DOHH2 (cell line): ENCODE data around the gene EXOC3.

Source experiments
- H3F3A ChIP-seq: fragments of 200-600 bp; sonication (generic), shearing (Covaris generic); 2 replicates; pipeline ENCODE4 v1.6.0; 2016; ENCODE audit warnings: antibody characterized with exemption, mild to moderate bottlenecking; ENCODE audit not compliant: control insufficient read depth, insufficient read depth
- H3K27ac ChIP-seq: fragments of 200-600 bp; sonication (generic); 2 replicates; pipeline ENCODE4 v1.5.1; 2014; ENCODE audit warnings: low read depth, mild to moderate bottlenecking, low read length, moderate library complexity
- H3K27me3 ChIP-seq: fragments of 200-600 bp; sonication (generic); 2 replicates; pipeline ENCODE4 v1.6.1; 2014; ENCODE audit warnings: mild to moderate bottlenecking, low read length, mixed read lengths; ENCODE audit not compliant: control insufficient read depth
- H3K36me3 ChIP-seq: fragments of 200-600 bp; sonication (generic); 2 replicates; pipeline ENCODE4 v1.6.1; 2014; ENCODE audit warnings: mild to moderate bottlenecking, low read length, moderate library complexity, mixed read lengths; ENCODE audit not compliant: control insufficient read depth
- H3K4me1 ChIP-seq: fragments of 200-600 bp; sonication (generic); 2 replicates; pipeline ENCODE4 v1.6.1; 2014; ENCODE audit warnings: mild to moderate bottlenecking, low read length, mixed read lengths; ENCODE audit not compliant: control insufficient read depth
- H3K4me2 ChIP-seq: fragments of 200-600 bp; sonication (generic); 2 replicates; pipeline ENCODE4 v1.6.0; 2014; ENCODE audit warnings: mild to moderate bottlenecking, low read length, moderate library complexity
- H3K4me3 ChIP-seq: fragments of 200-600 bp; sonication (generic); 2 replicates; pipeline ENCODE4 v1.5.1; 2014; ENCODE audit warnings: mild to moderate bottlenecking, low read length, mixed read lengths
- H3K79me2 ChIP-seq: fragments of 200-600 bp; sonication (generic); 2 replicates; pipeline ENCODE4 v1.6.1; 2014; ENCODE audit warnings: mild to moderate bottlenecking, low read length, mixed read lengths; ENCODE audit not compliant: control insufficient read depth
- H3K9me2 ChIP-seq: fragments of 200-600 bp; sonication (generic); replicated peaks from 2 replicates; pipeline ENCODE4 v1.6.1; 2014; ENCODE audit warnings: mild to moderate bottlenecking, low read length, mixed read lengths; ENCODE audit not compliant: control insufficient read depth
- H3K9me3 ChIP-seq: fragments of 200-600 bp; sonication (generic); 2 replicates; pipeline ENCODE4 v1.6.1; 2014; ENCODE audit warnings: antibody characterized with exemption, low read length, mixed read lengths; ENCODE audit not compliant: control insufficient read depth, insufficient read depth
- H4K20me1 ChIP-seq: fragments of 200-600 bp; sonication (generic); 2 replicates; pipeline ENCODE4 v1.6.0; 2014; ENCODE audit warnings: low read depth, mild to moderate bottlenecking, antibody characterized with exemption, low read length, moderate library complexity; ENCODE audit not compliant: control insufficient read depth, insufficient read depth
- CTCF ChIP-seq: fragments of 200-600 bp; sonication (generic); IDR thresholded peaks from one replicate; pipeline ENCODE4 v1.5.1; 2014; ENCODE audit warnings: antibody characterized with exemption, mild to moderate bottlenecking, low read depth, low read length; ENCODE audit not compliant: poor library complexity, severe bottlenecking
- EZH2phosphoT487 ChIP-seq: fragments of 200-600 bp; sonication (generic); IDR thresholded peaks from 2 replicates; pipeline ENCODE4 v1.6.1; 2017; ENCODE audit warnings: borderline replicate concordance, mild to moderate bottlenecking, antibody characterized with exemption, low read length, moderate library complexity, mixed read lengths

EXOC3 gene

GRCh38 chr5:423626-424261, 19.2 kb upstream of the EXOC3 start:
- H3K4me2 ChIP-seq = peak overlapping the region; percentile 68

GRCh38 chr5:424301-425110, 18.5 kb upstream of the EXOC3 start:
- Histone ChIP-seq H3K79me2 (no peaks in the 10 kb centered on the region), H3K9me2 (no peaks in the 10 kb centered on the region), H3K4me2 (peak overlapping the region; percentile 68), H4K20me1 (no peaks in the 10 kb centered on the region), H3K27ac (peak overlapping the region; percentile 84), H3K9me3 (no peaks in the 10 kb centered on the region), H3K27me3 (no peaks in the 10 kb centered on the region), H3K4me1 (peaks cover 43% of the 10 kb centered on the region), H3F3A (no peaks in the 10 kb centered on the region; the same call in 1 of the 2 replicates), H3K36me3 (peaks cover 29% of the 10 kb centered on the region), H3K4me3 (peak overlapping the region; percentile 51)
- TF ChIP-seq CTCF = no peak

More at GRCh38 chr5:423626-424261, 19.2 kb upstream of the EXOC3 start:
- Histone ChIP-seq H3F3A (no peaks in the 10 kb centered on the region; the same call in 1 of the 2 replicates), H3K4me1 (peaks cover 35% of the 10 kb centered on the region), H3K9me3 (no peaks in the 10 kb centered on the region), H4K20me1 (no peaks in the 10 kb centered on the region), H3K79me2 (no peaks in the 10 kb centered on the region), H3K27ac (peak overlapping the region; percentile 84), H3K36me3 (peaks cover 24% of the 10 kb centered on the region), H3K27me3 (no peaks in the 10 kb centered on the region), H3K9me2 (no peaks in the 10 kb centered on the region), H3K4me3 (peak overlapping the region; percentile 51)
- TF ChIP-seq CTCF = no peak
- TF ChIP-seq EZH2phosphoT487 = no peak

GRCh38 chr5:425714-426113, 17.3 kb upstream of the EXOC3 start:
- no peaks in the 10 kb centered on the region for H4K20me1 ChIP-seq
- H3K9me3 ChIP-seq = no peaks in the 10 kb centered on the region
- H3K36me3 ChIP-seq = peaks cover 40% of the 10 kb centered on the region
- no peak for TF ChIP-seq EZH2phosphoT487
- peak; percentile 18 for TF ChIP-seq CTCF
- no peak overlapping the region for H3K27ac ChIP-seq
- peaks cover 55% of the 10 kb centered on the region for H3K4me1 ChIP-seq
- H3K9me2 ChIP-seq = no peaks in the 10 kb centered on the region
- no peak overlapping the region for H3K4me3 ChIP-seq
- H3K27me3 ChIP-seq = no peaks in the 10 kb centered on the region
- H3K79me2 ChIP-seq = no peaks in the 10 kb centered on the region
- H3F3A ChIP-seq = no peaks in the 10 kb centered on the region; the same call in 1 of the 2 replicates
- no peak overlapping the region for H3K4me2 ChIP-seq
